ENCODE results near the gene PRR33.
A peak's percentile ranks its signal among the peaks of the same experiment; 100 is the strongest.

The PRR33 gene

GRCh38 chr11:1918436-1919315 is 27.0 kb upstream of the PRR33 start:
- TF ChIP-seq CTCF (IDR thresholded peaks at IDR 0.05; ENCODE audit: control insufficient read depth, extremely low read depth, insufficient read depth) = 0 out of 2 replicates have a peak, but pooled peaks have one; percentile 15
- H3K4me3 ChIP-seq (ENCODE audit: low read depth, low read length) = no peak overlapping the region
- DNase-seq (ENCODE audit: low read depth) = no peak

- H3K4me3 ChIP-seq (ENCODE audit: low read depth, low read length) = no peak overlapping the region
- peak; percentile 23; the same call in 1 of the 2 replicates for TF ChIP-seq CTCF (IDR thresholded peaks at IDR 0.05; ENCODE audit: control insufficient read depth, extremely low read depth, insufficient read depth)
- DNase-seq (ENCODE audit: low read depth) = no peak
Observed at GRCh38 chr11:1917523-1918435, 26.1 kb upstream of the PRR33 start.

GRCh38 chr11:1916986-1917522 is 25.4 kb upstream of the PRR33 start:
- DNase-seq (ENCODE audit: low read depth) = no peak
- no peak overlapping the region for H3K4me3 ChIP-seq (ENCODE audit: low read depth, low read length)
- no peak for TF ChIP-seq CTCF (IDR thresholded peaks at IDR 0.05; ENCODE audit: control insufficient read depth, extremely low read depth, insufficient read depth)

GRCh38 chr11:1916132-1916985 is 24.7 kb upstream of the PRR33 start:
- no peak overlapping the region for H3K4me3 ChIP-seq (ENCODE audit: low read depth, low read length)
- no peak for DNase-seq (ENCODE audit: low read depth)
- TF ChIP-seq CTCF (IDR thresholded peaks at IDR 0.05; ENCODE audit: control insufficient read depth, extremely low read depth, insufficient read depth) = no peak

GRCh38 chr11:1915795-1916131 is 24.1 kb upstream of the PRR33 start:
- no peak for DNase-seq (ENCODE audit: low read depth)
- H3K4me3 ChIP-seq (ENCODE audit: low read depth, low read length) = no peak overlapping the region
- TF ChIP-seq CTCF (IDR thresholded peaks at IDR 0.05; ENCODE audit: control insufficient read depth, extremely low read depth, insufficient read depth) = no peak

Data from LNCaP clone FGC (cell line).